ENCODE results near the gene BLVRB. TPM values are rescaled to one million over a fixed set of nuclear protein-coding genes. Genes with fewer than 3 reads are reported as not detected.

Gene BLVRB
- total RNA-seq, 1 experiment from 2014 or later = 113 TPM

- H3K79me2 ChIP-seq (ENCODE audit: insufficient read depth, low read length) = peaks cover 22% of the 10 kb centered on the region; the same call in 1 of the 2 replicates
- ChIA-PET RAD21 (ENCODE audit: low non-redundant PET in 1 of 2, low total read pairs in 2 of 2, uncharacterized antibody in 2 of 2, unreplicated experiment in 2 of 2) (no interaction called here), POLR2A (no interaction called here), CTCF (interaction anchor here (1.4 kb wide), 1 partner anchor 62 kb away, joined by 3 read pairs; no protein-coding TSS in a partner anchor)
- no peaks in the 10 kb centered on the region for H3K27me3 ChIP-seq (ENCODE audit: insufficient read depth, low read length)
- no peak overlapping the region for H3K4me2 ChIP-seq (ENCODE audit: low read length)
- peaks cover 3% of the 10 kb centered on the region in 2 experiments; a peak in 2 of 4 replicates for H3K36me3 ChIP-seq (ENCODE audit: control insufficient read depth in 1 of 2, insufficient read depth in 2 of 2, low read length in 2 of 2)
- no peaks in the 10 kb centered on the region for H3K9me2 ChIP-seq (ENCODE audit: insufficient read depth)
- TF ChIP-seq SP1 (IDR thresholded peaks at IDR 0.05; ENCODE audit: low read depth) = no peak
- TF ChIP-seq ELF1 (IDR thresholded peaks at IDR 0.05; ENCODE audit: borderline replicate concordance, low read depth) = no peak
- TF ChIP-seq EGR1 (IDR thresholded peaks at IDR 0.05; ENCODE audit: low read depth) = no peak
- TF ChIP-seq JUND (IDR thresholded peaks at IDR 0.05) = no peak
- TF ChIP-seq ZFX (IDR thresholded peaks at IDR 0.05) = no peak
- no peak for TF ChIP-seq ZNF274 (IDR thresholded peaks at IDR 0.05; ENCODE audit: low read depth, low read length)
- no peak for TF ChIP-seq SIN3A (IDR thresholded peaks at IDR 0.05; ENCODE audit: low read depth)
- no peak for TF ChIP-seq POLR2A (IDR thresholded peaks at IDR 0.05; ENCODE audit: borderline replicate concordance, extremely low read depth, insufficient read depth, insufficient read length)
- TF ChIP-seq, protein P1, sequence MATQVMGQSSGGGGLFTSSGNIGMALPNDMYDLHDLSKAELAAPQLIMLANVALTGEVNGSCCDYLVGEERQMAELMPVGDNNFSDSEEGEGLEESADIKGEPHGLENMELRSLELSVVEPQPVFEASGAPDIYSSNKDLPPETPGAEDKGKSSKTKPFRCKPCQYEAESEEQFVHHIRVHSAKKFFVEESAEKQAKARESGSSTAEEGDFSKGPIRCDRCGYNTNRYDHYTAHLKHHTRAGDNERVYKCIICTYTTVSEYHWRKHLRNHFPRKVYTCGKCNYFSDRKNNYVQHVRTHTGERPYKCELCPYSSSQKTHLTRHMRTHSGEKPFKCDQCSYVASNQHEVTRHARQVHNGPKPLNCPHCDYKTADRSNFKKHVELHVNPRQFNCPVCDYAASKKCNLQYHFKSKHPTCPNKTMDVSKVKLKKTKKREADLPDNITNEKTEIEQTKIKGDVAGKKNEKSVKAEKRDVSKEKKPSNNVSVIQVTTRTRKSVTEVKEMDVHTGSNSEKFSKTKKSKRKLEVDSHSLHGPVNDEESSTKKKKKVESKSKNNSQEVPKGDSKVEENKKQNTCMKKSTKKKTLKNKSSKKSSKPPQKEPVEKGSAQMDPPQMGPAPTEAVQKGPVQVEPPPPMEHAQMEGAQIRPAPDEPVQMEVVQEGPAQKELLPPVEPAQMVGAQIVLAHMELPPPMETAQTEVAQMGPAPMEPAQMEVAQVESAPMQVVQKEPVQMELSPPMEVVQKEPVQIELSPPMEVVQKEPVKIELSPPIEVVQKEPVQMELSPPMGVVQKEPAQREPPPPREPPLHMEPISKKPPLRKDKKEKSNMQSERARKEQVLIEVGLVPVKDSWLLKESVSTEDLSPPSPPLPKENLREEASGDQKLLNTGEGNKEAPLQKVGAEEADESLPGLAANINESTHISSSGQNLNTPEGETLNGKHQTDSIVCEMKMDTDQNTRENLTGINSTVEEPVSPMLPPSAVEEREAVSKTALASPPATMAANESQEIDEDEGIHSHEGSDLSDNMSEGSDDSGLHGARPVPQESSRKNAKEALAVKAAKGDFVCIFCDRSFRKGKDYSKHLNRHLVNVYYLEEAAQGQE (IDR thresholded peaks at IDR 0.05; ENCODE audit: low read depth) = no peak
- TF ChIP-seq, protein P2, sequence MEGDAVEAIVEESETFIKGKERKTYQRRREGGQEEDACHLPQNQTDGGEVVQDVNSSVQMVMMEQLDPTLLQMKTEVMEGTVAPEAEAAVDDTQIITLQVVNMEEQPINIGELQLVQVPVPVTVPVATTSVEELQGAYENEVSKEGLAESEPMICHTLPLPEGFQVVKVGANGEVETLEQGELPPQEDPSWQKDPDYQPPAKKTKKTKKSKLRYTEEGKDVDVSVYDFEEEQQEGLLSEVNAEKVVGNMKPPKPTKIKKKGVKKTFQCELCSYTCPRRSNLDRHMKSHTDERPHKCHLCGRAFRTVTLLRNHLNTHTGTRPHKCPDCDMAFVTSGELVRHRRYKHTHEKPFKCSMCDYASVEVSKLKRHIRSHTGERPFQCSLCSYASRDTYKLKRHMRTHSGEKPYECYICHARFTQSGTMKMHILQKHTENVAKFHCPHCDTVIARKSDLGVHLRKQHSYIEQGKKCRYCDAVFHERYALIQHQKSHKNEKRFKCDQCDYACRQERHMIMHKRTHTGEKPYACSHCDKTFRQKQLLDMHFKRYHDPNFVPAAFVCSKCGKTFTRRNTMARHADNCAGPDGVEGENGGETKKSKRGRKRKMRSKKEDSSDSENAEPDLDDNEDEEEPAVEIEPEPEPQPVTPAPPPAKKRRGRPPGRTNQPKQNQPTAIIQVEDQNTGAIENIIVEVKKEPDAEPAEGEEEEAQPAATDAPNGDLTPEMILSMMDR (IDR thresholded peaks at IDR 0.05 in 2 of 3, conservative IDR thresholded peaks at IDR 0.05 in 1 of 3; ENCODE audit: borderline replicate concordance in 1 of 3, insufficient read depth in 1 of 3, low read depth in 2 of 3, low read length in 2 of 3) = no peak
- TF ChIP-seq CBX3 (IDR thresholded peaks at IDR 0.05; ENCODE audit: low read depth) = no peak
- no peak for TF ChIP-seq SRF (IDR thresholded peaks at IDR 0.05; ENCODE audit: low read depth)
- TF ChIP-seq, protein P3, sequence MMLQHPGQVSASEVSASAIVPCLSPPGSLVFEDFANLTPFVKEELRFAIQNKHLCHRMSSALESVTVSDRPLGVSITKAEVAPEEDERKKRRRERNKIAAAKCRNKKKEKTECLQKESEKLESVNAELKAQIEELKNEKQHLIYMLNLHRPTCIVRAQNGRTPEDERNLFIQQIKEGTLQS (IDR thresholded peaks at IDR 0.05) = no peak
- no peak for TF ChIP-seq POLR2AphosphoS5 (IDR thresholded peaks at IDR 0.05; ENCODE audit: low read depth, low read length)
- TF ChIP-seq EZH2 (IDR thresholded peaks at IDR 0.05) = no peak
- no peak overlapping the region for H3K4me3 ChIP-seq (replicated peaks in 1 of 2; ENCODE audit: low read depth in 1 of 2, low read length in 2 of 2)
- no peaks in the 10 kb centered on the region for H4K20me1 ChIP-seq (ENCODE audit: insufficient read depth)
- ATAC-seq (no peak), DNase-seq (ENCODE audit: low read depth, low spot score) (no peak)
- BruUV-seq (replicated peaks) = no TSS peak
- no peaks in the 10 kb centered on the region for H3K9me3 ChIP-seq (ENCODE audit: control insufficient read depth in 1 of 2, insufficient read depth in 1 of 2, low read depth in 1 of 2, low read length in 2 of 2)
- intact Hi-C loops (cut with micrococcal nuclease) = no loop called here
- peaks cover 13 to 34% of the 10 kb centered on the region in 2 experiments for H3K4me1 ChIP-seq (ENCODE audit: control insufficient read depth in 1 of 2, insufficient read depth in 2 of 2, low read length in 2 of 2)
- H3K9ac ChIP-seq (ENCODE audit: low read length) = no peak overlapping the region
- no peak overlapping the region for H2AFZ ChIP-seq (ENCODE audit: low read depth, low read length, poor library complexity, severe bottlenecking)
- H3K27ac ChIP-seq (ENCODE audit: low read depth, low read length) = no peak overlapping the region
These were observed 3.8 kb downstream of the BLVRB start for GRCh38 chr19:40461669-40462221.
